ENCODE measurements around the gene REEP5. TPM values are rescaled to one million over a fixed set of nuclear protein-coding genes. Genes with fewer than 3 reads are reported as not detected.

REEP5 gene
- total and polyA plus RNA-seq, 2 of the 4 experiments (the other 2 are of a cell fraction): 49.3 to 82.0 TPM

DNA sequence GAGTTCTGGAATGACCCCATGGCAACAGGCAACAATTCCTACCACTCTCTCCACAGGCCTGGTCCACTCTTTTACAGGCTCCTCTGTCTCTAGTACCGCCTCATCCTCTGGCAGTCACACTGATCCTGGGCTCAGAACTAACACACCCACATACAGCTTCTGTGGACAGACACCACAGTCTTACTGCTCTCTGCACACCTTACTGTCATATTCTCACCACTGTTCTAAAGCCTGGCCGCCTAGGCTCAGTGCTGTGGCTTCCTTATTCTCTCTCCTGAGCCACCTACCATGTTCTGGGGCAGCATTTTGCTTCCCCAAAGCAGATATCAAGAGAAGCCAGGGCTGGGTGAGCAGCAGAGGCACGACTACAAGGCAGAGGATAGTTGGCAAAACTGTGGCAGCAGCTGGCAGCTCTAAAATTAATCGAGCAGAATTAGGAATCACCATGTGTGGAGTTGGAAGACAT lies 14.8 kb downstream of the REEP5 start:
- H2BK120ac ChIP-seq (ENCODE audit: low read depth, low read length): no peak overlapping the region
- no peak overlapping the region for H3K23ac ChIP-seq (ENCODE audit: low read depth, low read length)
- H4K20me1 ChIP-seq (ENCODE audit: insufficient read depth, low read length): peaks cover 14% of the 10 kb centered on the region
- no peak overlapping the region for H3K56ac ChIP-seq (ENCODE audit: extremely low read depth, insufficient read depth, low read length)
- peaks cover 50 to 53% of the 10 kb centered on the region in 2 experiments for H3K79me1 ChIP-seq (ENCODE audit: low read depth in 1 of 2, low read length in 2 of 2)
- H2AK5ac ChIP-seq (ENCODE audit: low read depth, low read length): no peak overlapping the region
- no TSS peak for BruUV-seq (replicated peaks)
- H3K14ac ChIP-seq (replicated peaks; ENCODE audit: low read depth, low read length): no peak overlapping the region
- H4K8ac ChIP-seq (ENCODE audit: low read depth in 2 of 2, low read length in 2 of 2): no peak overlapping the region
- WGBS, 2 experiments (ENCODE audit: extremely low coverage in 2 of 2, insufficient read length in 1 of 2): 100% methylated on average over 1 of the region's 4 CpGs; no CpG with 5 or more reads in 1 of the 2 experiments
- no peak overlapping the region for H2BK15ac ChIP-seq (ENCODE audit: low read depth, low read length)
- H2BK5ac ChIP-seq (ENCODE audit: low read depth, low read length, poor library complexity, severe bottlenecking): no peak overlapping the region
- ChIA-PET CTCF (no interaction called here), POLR2A (ENCODE audit: unreplicated experiment) (no interaction called here)
- H2AK9ac ChIP-seq (replicated peaks; ENCODE audit: low read depth, low read length, poor library complexity): no peak overlapping the region
- H2AFZ ChIP-seq (replicated peaks; ENCODE audit: low read length, poor library complexity): no peak overlapping the region
- no peak overlapping the region for H3K27ac ChIP-seq (ENCODE audit: insufficient read depth, low read length)
- ATAC-seq (ENCODE audit: low read depth) (no peak), DNase-seq (no peak)
- H3K4me1 ChIP-seq (ENCODE audit: control insufficient read depth, insufficient read depth, low read length): no peaks in the 10 kb centered on the region
- H4K5ac ChIP-seq (ENCODE audit: low read depth, low read length): no peak overlapping the region
- dilution Hi-C loops (cut with HindIII; ENCODE audit: low sequenced_read_pairs, unreplicated experiment) (no loop called here), intact Hi-C loops (cut with micrococcal nuclease) (no loop called here), in situ Hi-C loops (cut with MboI; ENCODE audit: low sequenced_read_pairs) (no loop called here)
- no peak overlapping the region for H3K4me3 ChIP-seq (ENCODE audit: insufficient read depth, low read depth, low read length)
- H3K27me3 ChIP-seq (ENCODE audit: control insufficient read depth, insufficient read depth, low read length): no peaks in the 10 kb centered on the region
- H3K4me2 ChIP-seq (ENCODE audit: low read depth, low read length): no peak overlapping the region
- H2BK20ac ChIP-seq (ENCODE audit: low read depth, low read length): no peak overlapping the region
- H4K91ac ChIP-seq (ENCODE audit: insufficient read depth, low read depth, low read length): no peak overlapping the region
- no peak overlapping the region for H3K4ac ChIP-seq (ENCODE audit: low read depth, low read length)
- no peak overlapping the region for H3K18ac ChIP-seq (ENCODE audit: low read depth, low read length)
- no peaks in the 10 kb centered on the region for H3K9me3 ChIP-seq (ENCODE audit: control insufficient read depth, insufficient read depth, low read length)
- no peak for TF ChIP-seq MXI1 (IDR thresholded peaks at IDR 0.05; ENCODE audit: borderline replicate concordance, low read depth, low read length)
- no peak for TF ChIP-seq SMC3 (IDR thresholded peaks at IDR 0.05; ENCODE audit: low read depth, low read length)
- no peak for TF ChIP-seq FOS (IDR thresholded peaks at IDR 0.05; ENCODE audit: low read depth, low read length)
- TF ChIP-seq MAZ (IDR thresholded peaks at IDR 0.05; ENCODE audit: borderline replicate concordance, low read depth, low read length): no peak
- TF ChIP-seq CEBPB (IDR thresholded peaks at IDR 0.05; ENCODE audit: low read depth, low read length): no peak
- H3K9ac ChIP-seq (ENCODE audit: low read depth, low read length): no peak overlapping the region
- H3K36me3 ChIP-seq (ENCODE audit: control insufficient read depth, insufficient read depth, low read length): peaks cover 17% of the 10 kb centered on the region
- H3K9me1 ChIP-seq (ENCODE audit: insufficient read depth, low read length): peaks cover 7% of the 10 kb centered on the region; the same call in 1 of the 2 replicates
